ENCODE results near the gene PROK1.

The PROK1 gene

DNA sequence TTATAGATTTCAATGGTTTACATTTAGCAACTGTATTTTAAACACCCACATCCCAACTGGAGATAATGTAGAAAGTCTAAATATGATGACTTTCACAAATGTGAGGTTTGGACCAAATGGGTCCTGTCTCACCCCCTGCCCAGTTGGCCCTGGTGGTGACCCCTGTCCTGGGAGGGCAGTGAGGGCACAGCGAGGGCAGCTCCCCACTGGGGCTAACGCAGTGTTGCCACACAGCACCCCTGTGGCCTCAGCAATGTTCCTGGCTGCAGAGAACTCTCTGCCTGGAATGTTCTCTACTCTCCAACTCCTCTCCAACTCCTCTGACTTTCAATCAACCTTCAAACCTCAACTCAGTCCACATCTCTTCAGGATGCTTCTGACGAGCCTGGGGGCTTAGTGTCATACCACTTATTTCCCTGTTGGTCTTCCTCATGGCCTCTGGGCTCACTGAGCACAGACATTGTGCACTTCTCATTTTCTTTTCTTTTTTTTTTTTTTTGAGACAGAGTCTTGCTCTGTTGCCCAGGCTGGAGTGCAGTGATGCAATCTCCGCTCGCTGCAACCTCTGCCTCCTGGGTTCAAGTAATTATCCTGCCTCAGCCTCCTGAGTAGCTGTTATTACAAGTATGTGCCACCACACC is 42.2 kb downstream of the PROK1 start:
- no peaks in the 10 kb centered on the region for H3K9me3 ChIP-seq (ENCODE audit: low read length)
- H3K9ac ChIP-seq (ENCODE audit: low read length): no peak overlapping the region
- H3K4me1 ChIP-seq (ENCODE audit: insufficient read depth, low read length): no peaks in the 10 kb centered on the region
- H3K27ac ChIP-seq (ENCODE audit: low read depth, low read length): no peak overlapping the region
- no peaks in the 10 kb centered on the region for H3K27me3 ChIP-seq (ENCODE audit: control insufficient read depth in 1 of 2, insufficient read depth in 2 of 2, low read length in 2 of 2)
- H3K36me3 ChIP-seq (ENCODE audit: insufficient read depth, low read length): no peaks in the 10 kb centered on the region
- no peak overlapping the region for H3K4me3 ChIP-seq (ENCODE audit: low read depth in 1 of 2, low read length in 2 of 2)

DNA sequence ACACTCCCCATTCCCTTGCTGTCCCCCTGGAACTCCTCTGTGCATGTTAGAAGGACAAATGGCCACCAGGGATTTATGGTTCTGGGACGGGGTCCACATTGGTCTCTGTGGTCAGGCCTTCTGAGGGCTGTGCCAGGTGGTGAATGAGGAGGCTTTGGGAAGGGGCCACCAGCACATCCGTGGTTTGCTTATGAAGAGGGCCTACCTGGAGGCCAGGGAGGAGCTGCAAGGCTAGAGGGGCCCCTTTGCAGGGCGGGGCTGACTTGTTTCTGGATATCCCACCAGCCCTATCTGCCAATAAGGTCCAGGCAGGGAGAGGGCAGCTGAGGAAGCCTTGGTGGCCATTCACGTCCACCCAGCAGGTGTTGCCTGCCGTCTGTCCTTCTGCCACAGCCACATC is 43.1 kb downstream of the PROK1 start:
- Histone ChIP-seq H3K27me3 (ENCODE audit: control insufficient read depth in 1 of 2, insufficient read depth in 2 of 2, low read length in 2 of 2) (no peaks in the 10 kb centered on the region), H3K4me1 (ENCODE audit: insufficient read depth, low read length) (no peaks in the 10 kb centered on the region), H3K27ac (ENCODE audit: low read depth, low read length) (no peak overlapping the region), H3K9ac (ENCODE audit: low read length) (no peak overlapping the region), H3K9me3 (ENCODE audit: low read length) (no peaks in the 10 kb centered on the region), H3K4me3 (ENCODE audit: low read depth in 1 of 2, low read length in 2 of 2) (no peak overlapping the region), H3K36me3 (ENCODE audit: insufficient read depth, low read length) (no peaks in the 10 kb centered on the region)

DNA sequence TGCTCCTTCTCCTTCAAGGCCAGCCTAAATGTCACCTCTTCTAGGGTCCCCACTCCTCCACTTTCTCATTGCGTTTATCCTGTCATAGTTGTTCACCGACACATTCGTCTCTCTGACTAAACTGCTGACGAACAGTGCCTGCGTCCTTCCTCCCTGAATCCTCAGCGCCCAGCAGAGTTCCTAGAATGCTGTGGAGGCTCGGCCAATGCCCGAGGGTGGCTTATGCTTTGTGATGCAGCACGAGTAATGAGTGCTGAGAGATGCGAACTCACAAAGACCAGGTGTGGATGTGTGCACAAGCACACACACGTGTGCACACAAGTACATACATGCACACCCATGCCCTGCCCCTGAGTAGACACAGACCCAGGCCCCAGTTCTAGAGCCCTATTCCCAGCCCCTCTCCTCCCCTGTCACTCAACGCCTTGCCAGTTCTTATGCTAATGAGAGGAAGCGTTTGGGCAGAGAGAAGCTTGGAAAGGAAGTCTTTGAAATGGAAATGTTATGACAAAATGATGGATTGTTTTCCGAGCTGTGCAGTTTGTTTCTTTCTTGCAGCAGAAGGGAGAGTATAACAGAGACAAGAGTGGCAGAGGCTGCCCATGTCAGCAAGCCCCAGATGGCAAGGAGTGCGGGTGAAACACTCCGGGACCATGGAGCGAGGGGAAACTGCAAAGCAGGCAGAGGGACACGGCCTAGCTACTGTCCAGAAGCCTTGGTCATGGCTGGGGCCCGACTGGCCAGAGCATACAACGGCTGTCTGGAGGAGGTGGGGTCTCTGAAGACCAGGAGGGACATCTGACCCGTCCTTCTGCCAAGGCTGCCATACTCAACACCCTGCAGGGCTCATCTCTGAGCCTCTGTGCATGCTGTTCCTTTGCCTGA is 43.8 kb downstream of the PROK1 start:
- Histone ChIP-seq H3K4me1 (ENCODE audit: insufficient read depth, low read length) (no peaks in the 10 kb centered on the region), H3K9me3 (ENCODE audit: low read length) (no peaks in the 10 kb centered on the region), H3K27ac (ENCODE audit: low read depth, low read length) (no peak overlapping the region), H3K36me3 (ENCODE audit: insufficient read depth, low read length) (no peaks in the 10 kb centered on the region), H3K9ac (ENCODE audit: low read length) (no peak overlapping the region), H3K4me3 (ENCODE audit: low read depth in 1 of 2, low read length in 2 of 2) (no peak overlapping the region), H3K27me3 (ENCODE audit: control insufficient read depth in 1 of 2, insufficient read depth in 2 of 2, low read length in 2 of 2) (no peaks in the 10 kb centered on the region)

DNA sequence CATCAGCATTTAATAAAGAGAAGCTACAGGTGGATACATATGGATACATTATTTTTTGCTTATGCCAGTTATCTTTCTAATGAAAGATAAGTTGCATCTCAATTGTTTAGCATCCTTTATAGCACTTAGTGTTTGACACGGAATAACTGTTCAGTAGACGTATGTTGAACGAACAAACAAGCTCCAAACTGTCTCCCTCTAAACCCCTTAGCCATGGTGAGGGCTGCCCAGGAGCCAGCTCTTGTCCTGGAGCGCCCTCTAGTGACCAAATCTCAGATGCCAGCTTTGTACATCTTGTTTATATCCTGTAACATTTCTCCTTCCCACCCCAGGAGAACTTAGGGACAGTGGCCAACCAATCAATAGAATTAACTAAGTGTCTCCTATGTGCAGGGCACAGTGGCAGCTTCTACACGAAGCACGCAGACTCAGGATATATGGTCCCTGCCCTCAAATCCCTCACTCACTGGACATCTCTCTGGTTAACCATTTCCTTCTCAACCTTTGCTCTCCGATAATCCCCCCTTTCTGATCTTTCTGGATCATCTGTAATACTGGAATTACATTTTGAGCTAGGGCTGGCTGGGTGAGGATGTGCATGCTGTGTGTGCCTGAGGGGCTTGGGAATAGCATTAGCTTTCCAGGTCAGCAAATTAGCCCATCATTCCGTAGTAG is 45.1 kb downstream of the PROK1 start:
- no peaks in the 10 kb centered on the region for H3K36me3 ChIP-seq (ENCODE audit: insufficient read depth, low read length)
- H3K27me3 ChIP-seq (ENCODE audit: control insufficient read depth in 1 of 2, insufficient read depth in 2 of 2, low read length in 2 of 2): no peaks in the 10 kb centered on the region
- H3K4me1 ChIP-seq (ENCODE audit: insufficient read depth, low read length): no peaks in the 10 kb centered on the region
- no peak overlapping the region for H3K27ac ChIP-seq (ENCODE audit: low read depth, low read length)
- no peak overlapping the region for H3K4me3 ChIP-seq (ENCODE audit: low read depth in 1 of 2, low read length in 2 of 2)
- no peaks in the 10 kb centered on the region for H3K9me3 ChIP-seq (ENCODE audit: low read length)
- H3K9ac ChIP-seq (ENCODE audit: low read length): no peak overlapping the region

DNA sequence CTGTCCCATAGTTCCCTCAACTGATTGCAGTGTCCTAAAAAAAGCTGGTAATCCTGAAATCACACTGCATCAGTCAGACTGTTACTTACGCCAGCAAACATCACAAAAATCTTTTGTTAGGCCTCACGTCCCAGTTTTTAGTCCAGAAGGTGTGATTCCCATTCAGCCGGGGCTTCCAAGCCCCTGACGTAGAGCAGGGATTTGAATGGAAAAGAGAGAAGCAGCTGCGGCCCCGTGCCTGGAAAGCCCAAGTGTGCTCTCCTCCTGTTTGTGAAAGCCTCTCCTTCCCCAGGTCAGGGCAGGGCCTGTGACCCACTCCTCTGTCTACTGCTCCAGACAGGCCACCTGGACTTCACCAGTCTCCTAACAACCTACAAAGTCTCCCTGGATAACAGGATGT is 47.3 kb downstream of the PROK1 start:
- Histone ChIP-seq H3K27ac (ENCODE audit: low read depth, low read length) (no peak overlapping the region), H3K4me1 (ENCODE audit: insufficient read depth, low read length) (no peaks in the 10 kb centered on the region), H3K9me3 (ENCODE audit: low read length) (no peaks in the 10 kb centered on the region), H3K27me3 (ENCODE audit: control insufficient read depth in 1 of 2, insufficient read depth in 2 of 2, low read length in 2 of 2) (no peaks in the 10 kb centered on the region), H3K36me3 (ENCODE audit: insufficient read depth, low read length) (no peaks in the 10 kb centered on the region), H3K4me3 (ENCODE audit: low read depth in 1 of 2, low read length in 2 of 2) (no peak overlapping the region), H3K9ac (ENCODE audit: low read length) (no peak overlapping the region)

DNA sequence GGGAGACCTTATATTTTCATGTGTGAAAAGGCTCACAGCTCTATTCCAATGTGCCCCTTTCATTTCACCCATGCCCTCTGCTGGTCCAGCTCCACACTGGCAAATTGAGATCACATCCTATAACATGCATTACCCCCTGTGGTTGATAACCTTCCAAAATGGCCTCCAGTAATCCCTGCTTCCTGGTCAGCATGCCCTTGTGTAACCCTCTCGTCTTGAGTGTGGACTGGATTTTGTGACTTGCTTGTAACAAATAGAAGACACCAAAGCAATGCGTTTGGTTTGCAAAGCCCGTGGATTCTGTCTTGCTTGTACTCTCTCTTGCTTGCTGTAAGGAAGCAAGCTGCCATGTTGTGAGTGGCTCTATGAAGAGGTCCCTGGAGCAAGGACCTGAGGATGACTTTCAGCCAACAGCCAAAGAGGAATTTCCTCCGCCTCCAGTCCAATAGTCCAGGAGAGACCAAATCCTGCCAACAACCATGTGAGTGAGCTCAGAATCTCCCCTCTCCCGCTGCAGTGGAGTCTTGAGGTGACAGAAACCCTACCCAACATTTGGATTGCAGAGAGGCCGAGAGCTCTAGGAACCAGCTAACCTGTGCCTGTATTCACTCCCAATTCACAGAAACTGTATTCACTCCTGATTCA is 50.7 kb downstream of the PROK1 start:
- no peak overlapping the region for H3K4me3 ChIP-seq (ENCODE audit: low read depth in 1 of 2, low read length in 2 of 2)

DNA sequence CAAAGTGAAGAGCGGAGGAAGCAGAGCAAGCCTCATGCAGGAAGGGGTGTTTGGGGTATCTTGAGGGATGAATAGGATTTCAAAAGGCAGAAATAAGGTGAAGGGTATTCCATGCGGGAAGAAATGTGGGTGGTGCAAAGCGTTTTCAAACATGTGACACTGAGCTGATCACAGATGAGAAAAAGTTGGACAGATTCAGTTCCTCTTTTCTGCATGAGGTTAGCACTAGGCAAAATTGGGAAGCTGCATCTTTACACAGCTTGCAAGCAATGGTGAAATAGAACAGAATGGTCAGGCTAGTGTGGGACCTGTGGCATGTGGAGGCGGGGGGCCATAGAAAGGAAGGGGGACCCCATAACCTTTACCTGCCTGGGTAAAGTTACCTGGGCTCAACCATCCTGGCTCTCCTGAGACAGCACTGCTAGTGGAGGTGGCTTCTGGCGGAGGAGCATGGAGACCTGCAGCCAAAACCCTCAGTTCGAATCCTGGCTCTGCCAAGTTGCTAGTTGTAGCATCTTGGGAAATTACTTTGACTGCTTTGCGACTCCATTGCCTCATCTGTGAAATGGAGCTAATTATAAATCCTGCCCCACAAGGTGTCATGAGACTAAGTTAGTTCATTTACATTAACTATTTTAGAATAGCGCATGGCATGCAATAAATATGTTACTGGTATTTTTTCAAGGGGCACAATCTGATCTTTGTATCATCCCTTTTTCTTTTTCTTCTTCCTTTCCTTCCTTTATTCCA is 51.6 kb downstream of the PROK1 start:
- no peaks in the 10 kb centered on the region for H3K9me3 ChIP-seq (ENCODE audit: low read length)
- no peak overlapping the region for H3K9ac ChIP-seq (ENCODE audit: low read length)
- H3K4me3 ChIP-seq (ENCODE audit: low read depth in 1 of 2, low read length in 2 of 2): no peak overlapping the region
- no peaks in the 10 kb centered on the region for H3K4me1 ChIP-seq (ENCODE audit: insufficient read depth, low read length)
- no peaks in the 10 kb centered on the region for H3K27me3 ChIP-seq (ENCODE audit: control insufficient read depth in 1 of 2, insufficient read depth in 2 of 2, low read length in 2 of 2)
- H3K36me3 ChIP-seq (ENCODE audit: insufficient read depth, low read length): no peaks in the 10 kb centered on the region
- H3K27ac ChIP-seq (ENCODE audit: low read depth, low read length): no peak overlapping the region

More for the DNA sequence above, 50.7 kb downstream of the PROK1 start:
- no peaks in the 10 kb centered on the region for H3K36me3 ChIP-seq (ENCODE audit: insufficient read depth, low read length)
- H3K4me1 ChIP-seq (ENCODE audit: insufficient read depth, low read length): no peaks in the 10 kb centered on the region
- no peak overlapping the region for H3K9ac ChIP-seq (ENCODE audit: low read length)
- no peaks in the 10 kb centered on the region for H3K27me3 ChIP-seq (ENCODE audit: control insufficient read depth in 1 of 2, insufficient read depth in 2 of 2, low read length in 2 of 2)
- H3K27ac ChIP-seq (ENCODE audit: low read depth, low read length): no peak overlapping the region
- H3K9me3 ChIP-seq (ENCODE audit: low read length): no peaks in the 10 kb centered on the region

DNA sequence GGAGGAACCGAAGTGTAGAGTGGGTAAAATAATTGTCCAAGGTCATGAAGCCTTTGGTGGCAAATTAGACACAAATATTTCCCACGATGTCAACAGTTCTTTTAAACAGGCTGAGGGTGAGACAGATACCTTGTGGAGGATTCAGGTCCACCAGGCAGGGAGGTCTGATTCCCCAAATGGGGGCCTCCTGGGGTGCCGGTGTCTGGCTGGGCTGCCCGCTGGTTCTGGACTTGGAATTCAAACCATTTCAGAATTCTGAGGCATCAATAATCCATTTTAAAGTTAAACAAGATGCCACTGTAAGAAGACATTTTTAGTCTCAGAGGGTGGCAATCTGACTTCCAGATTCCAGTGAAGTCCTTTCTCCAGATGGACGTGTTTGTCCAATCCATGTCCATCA is 52.5 kb downstream of the PROK1 start:
- Histone ChIP-seq H3K9me3 (ENCODE audit: low read length) (no peaks in the 10 kb centered on the region), H3K27me3 (ENCODE audit: control insufficient read depth in 1 of 2, insufficient read depth in 2 of 2, low read length in 2 of 2) (no peaks in the 10 kb centered on the region), H3K27ac (ENCODE audit: low read depth, low read length) (no peak overlapping the region)

DNA sequence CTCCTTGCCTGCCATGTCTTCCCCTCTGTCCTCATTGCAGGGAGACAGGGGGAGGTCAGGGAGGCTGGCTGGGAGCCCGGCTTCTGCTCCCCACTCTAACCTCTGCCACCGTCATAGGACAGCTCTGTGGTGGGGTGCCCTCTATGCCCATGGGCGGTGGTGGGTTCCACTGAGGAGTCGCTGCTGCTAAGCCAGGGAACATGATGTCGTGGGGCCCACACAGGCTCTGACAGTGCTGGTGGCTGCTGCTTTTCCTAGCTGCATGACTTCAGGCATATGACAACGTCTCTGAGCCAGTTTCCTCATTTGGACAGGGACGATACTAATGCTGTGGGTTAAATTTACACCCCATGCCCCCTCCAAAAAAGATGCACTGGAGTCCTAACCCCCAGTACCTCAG is 53.3 kb downstream of the PROK1 start:
- no peaks in the 10 kb centered on the region for H3K36me3 ChIP-seq (ENCODE audit: insufficient read depth, low read length)
- no peaks in the 10 kb centered on the region for H3K9me3 ChIP-seq (ENCODE audit: low read length)
- no peaks in the 10 kb centered on the region for H3K4me1 ChIP-seq (ENCODE audit: insufficient read depth, low read length)
- no peak overlapping the region for H3K4me3 ChIP-seq (ENCODE audit: low read depth in 1 of 2, low read length in 2 of 2)
- no peak overlapping the region for H3K27ac ChIP-seq (ENCODE audit: low read depth, low read length)
- H3K9ac ChIP-seq (ENCODE audit: low read length): no peak overlapping the region
- H3K27me3 ChIP-seq (ENCODE audit: control insufficient read depth in 1 of 2, insufficient read depth in 2 of 2, low read length in 2 of 2): no peaks in the 10 kb centered on the region

More for the DNA sequence above, 52.5 kb downstream of the PROK1 start:
- Histone ChIP-seq H3K9ac (ENCODE audit: low read length) (no peak overlapping the region), H3K36me3 (ENCODE audit: insufficient read depth, low read length) (no peaks in the 10 kb centered on the region), H3K4me1 (ENCODE audit: insufficient read depth, low read length) (no peaks in the 10 kb centered on the region), H3K4me3 (ENCODE audit: low read depth in 1 of 2, low read length in 2 of 2) (no peak overlapping the region)

DNA sequence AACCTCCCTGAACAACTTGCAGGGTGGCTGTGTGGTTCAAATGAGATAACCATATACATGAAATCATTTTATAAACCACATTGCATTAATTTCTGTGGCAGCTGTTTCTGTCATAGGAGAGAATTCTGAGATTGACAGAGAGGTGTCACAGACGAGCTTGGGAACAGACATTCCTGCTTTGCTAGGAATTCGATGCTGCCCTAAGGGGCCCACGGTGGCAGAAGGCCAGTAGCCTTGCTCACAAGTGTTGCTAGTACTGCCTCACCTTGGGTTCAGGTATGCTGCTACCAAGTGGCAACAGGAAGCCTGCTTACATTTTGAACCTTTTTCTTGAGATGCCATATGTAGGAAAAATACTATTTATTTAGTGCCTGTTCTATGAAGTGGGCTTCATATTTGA is 54.6 kb downstream of the PROK1 start:
- Histone ChIP-seq H3K4me3 (ENCODE audit: low read depth in 1 of 2, low read length in 2 of 2) (no peak overlapping the region), H3K27me3 (ENCODE audit: control insufficient read depth in 1 of 2, insufficient read depth in 2 of 2, low read length in 2 of 2) (no peaks in the 10 kb centered on the region), H3K27ac (ENCODE audit: low read depth, low read length) (no peak overlapping the region), H3K4me1 (ENCODE audit: insufficient read depth, low read length) (no peaks in the 10 kb centered on the region), H3K36me3 (ENCODE audit: insufficient read depth, low read length) (no peaks in the 10 kb centered on the region), H3K9me3 (ENCODE audit: low read length) (no peaks in the 10 kb centered on the region), H3K9ac (ENCODE audit: low read length) (no peak overlapping the region)

DNA sequence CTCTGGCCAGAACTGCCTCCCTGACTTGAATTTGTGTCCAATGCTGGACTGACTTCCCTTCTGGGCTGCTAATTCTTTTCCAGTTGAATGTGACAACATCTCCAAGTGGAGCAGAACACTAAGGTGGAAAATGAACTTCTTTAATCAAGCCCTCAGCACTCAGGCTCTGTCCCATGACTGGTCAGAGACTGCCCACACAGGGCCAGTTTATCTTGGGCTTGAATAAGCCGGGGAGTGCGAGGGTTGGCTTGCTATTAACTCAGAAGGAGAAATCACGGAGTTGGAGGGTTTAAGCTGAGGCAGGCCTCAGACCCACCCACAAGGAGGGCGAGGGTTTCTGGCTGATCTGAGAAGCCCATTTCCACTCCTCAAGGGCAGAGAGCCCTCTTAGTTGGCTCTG is 55.6 kb downstream of the PROK1 start:
- Histone ChIP-seq H3K4me1 (ENCODE audit: insufficient read depth, low read length) (no peaks in the 10 kb centered on the region), H3K9ac (ENCODE audit: low read length) (no peak overlapping the region), H3K36me3 (ENCODE audit: insufficient read depth, low read length) (no peaks in the 10 kb centered on the region), H3K27me3 (ENCODE audit: control insufficient read depth in 1 of 2, insufficient read depth in 2 of 2, low read length in 2 of 2) (no peaks in the 10 kb centered on the region), H3K9me3 (ENCODE audit: low read length) (no peaks in the 10 kb centered on the region), H3K4me3 (ENCODE audit: low read depth in 1 of 2, low read length in 2 of 2) (no peak overlapping the region), H3K27ac (ENCODE audit: low read depth, low read length) (no peak overlapping the region)

Measured in muscle layer of colon (tissue), 2 donors.